Testis (tissue), 3 donors: ENCODE results near the gene C3orf49. TPM values are rescaled to one million over a fixed set of nuclear protein-coding genes. Genes with fewer than 3 reads are reported as not detected.

Source experiments
- DNase-seq: peaks from one replicate; pipeline ENCODE4 v3.0.0-alpha.2; 2019
- H3K27ac ChIP-seq, 2 donors: fragments of 200-600 bp; sonication (generic); one replicate each; pipeline ENCODE4 v1.5.1; 2019
- H3K27me3 ChIP-seq: fragments of 200-600 bp; sonication (generic); one replicate; pipeline ENCODE4 v1.5.1; 2019
- H3K36me3 ChIP-seq: fragments of 200-600 bp; sonication (generic); one replicate; pipeline ENCODE4 v1.5.1; 2017; ENCODE audit warnings: low read depth; ENCODE audit errors: missing control alignments
- H3K4me1 ChIP-seq: fragments of 200-600 bp; sonication (generic); one replicate; pipeline ENCODE4 v1.5.1; 2019
- H3K4me3 ChIP-seq, 2 donors: fragments of 200-600 bp; sonication (generic); one replicate each; pipeline ENCODE4 v1.5.1; 2017 to 2019
- H3K9me3 ChIP-seq: fragments of 200-600 bp; sonication (generic); one replicate; pipeline ENCODE4 v1.5.1; 2017
- POLR2A ChIP-seq: fragments of 450-650 bp; IDR thresholded peaks from one replicate; pipeline ENCODE4 v1.6.1; 2017; ENCODE audit warnings: antibody characterized with exemption, mild to moderate bottlenecking, moderate library complexity
- WGBS, 2 donors: methylation state at CpG; one replicate each; pipeline ENCODE4 v1.1.5; 2018; 5-methylcytosine and 5-hydroxymethylcytosine counted together
- intact Hi-C: fragments of 100-400 bp; cut with DNase I; formaldehyde crosslinking; loops from one replicate; pipeline ENCODE4 v1.15.1; 2023; ENCODE audit warnings: low total_unique reads
- polyA plus RNA-seq: library from polyadenylated mRNA; stranded (reverse); fragments of 350-450 nt; fragmentation: Illumina TruSeq; extraction: RNeasy Lipid Tissue Mini Kit (QIAGEN cat#74804); gene quantifications from one replicate; pipeline ENCODE4 v1.2.3, GENCODE V29; 2014; ENCODE audit warnings: low read depth, low replicate concordance; ENCODE audit not compliant: insufficient read depth
- total RNA-seq, 2 donors: library from RNA; depleted of rRNA; stranded (reverse); fragments of >200 nt; gene quantifications; one replicate each; pipeline ENCODE4 v1.2.3, GENCODE V29; 2016
- TF ChIP-seq, protein P1 (sequence below), 3 experiments: fragments of 450-650 bp in 2 of 3; fragments of 200-600 bp in 1 of 3; sonication (generic) in 1 of 3; IDR thresholded peaks; one replicate each; pipeline ENCODE4 v1.5.1; 2016 to 2019; ENCODE audit warnings: antibody characterized with exemption in 3 of 3, mild to moderate bottlenecking in 2 of 3, moderate library complexity in 1 of 3

C3orf49 gene
- total and polyA plus RNA-seq, 3 donors from 2014 or later: 0.63 to 0.93 (median 0.66) TPM

DNA sequence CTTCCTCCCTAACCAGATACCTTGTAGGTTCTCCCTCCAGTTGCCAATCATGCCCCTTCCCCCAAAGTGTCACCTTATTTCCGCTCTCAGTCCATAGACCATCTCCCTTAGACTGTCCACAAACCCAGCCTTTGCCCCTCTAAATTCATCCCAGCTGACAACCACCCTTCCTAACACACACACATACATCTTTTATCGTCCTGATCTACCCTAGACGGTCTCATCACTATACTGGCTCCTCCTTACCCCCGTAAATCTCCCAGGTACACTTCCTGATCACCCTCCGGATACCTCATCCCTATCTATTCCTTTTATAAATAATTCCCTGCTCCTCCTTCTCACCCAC lies 43.7 kb downstream of the C3orf49 start:
- WGBS, 2 donors: 16 to 18% methylated on average over 5 of the region's 5 CpGs
- Histone ChIP-seq H3K27ac (peak overlapping the region; percentile 93 to 96), H3K9me3 (no peaks in the 10 kb centered on the region), H3K4me1 (peaks cover 14% of the 10 kb centered on the region), H3K27me3 (no peaks in the 10 kb centered on the region), H3K4me3 (peak overlapping the region; percentile 96 to 98), H3K36me3 (no peaks in the 10 kb centered on the region)
- intact Hi-C loops: no loop called here
- DNase-seq: no peak
- TF ChIP-seq POLR2A: no peak
- TF ChIP-seq, protein P1, sequence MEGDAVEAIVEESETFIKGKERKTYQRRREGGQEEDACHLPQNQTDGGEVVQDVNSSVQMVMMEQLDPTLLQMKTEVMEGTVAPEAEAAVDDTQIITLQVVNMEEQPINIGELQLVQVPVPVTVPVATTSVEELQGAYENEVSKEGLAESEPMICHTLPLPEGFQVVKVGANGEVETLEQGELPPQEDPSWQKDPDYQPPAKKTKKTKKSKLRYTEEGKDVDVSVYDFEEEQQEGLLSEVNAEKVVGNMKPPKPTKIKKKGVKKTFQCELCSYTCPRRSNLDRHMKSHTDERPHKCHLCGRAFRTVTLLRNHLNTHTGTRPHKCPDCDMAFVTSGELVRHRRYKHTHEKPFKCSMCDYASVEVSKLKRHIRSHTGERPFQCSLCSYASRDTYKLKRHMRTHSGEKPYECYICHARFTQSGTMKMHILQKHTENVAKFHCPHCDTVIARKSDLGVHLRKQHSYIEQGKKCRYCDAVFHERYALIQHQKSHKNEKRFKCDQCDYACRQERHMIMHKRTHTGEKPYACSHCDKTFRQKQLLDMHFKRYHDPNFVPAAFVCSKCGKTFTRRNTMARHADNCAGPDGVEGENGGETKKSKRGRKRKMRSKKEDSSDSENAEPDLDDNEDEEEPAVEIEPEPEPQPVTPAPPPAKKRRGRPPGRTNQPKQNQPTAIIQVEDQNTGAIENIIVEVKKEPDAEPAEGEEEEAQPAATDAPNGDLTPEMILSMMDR (IDR thresholded peaks at IDR 0.05): no peak

DNA sequence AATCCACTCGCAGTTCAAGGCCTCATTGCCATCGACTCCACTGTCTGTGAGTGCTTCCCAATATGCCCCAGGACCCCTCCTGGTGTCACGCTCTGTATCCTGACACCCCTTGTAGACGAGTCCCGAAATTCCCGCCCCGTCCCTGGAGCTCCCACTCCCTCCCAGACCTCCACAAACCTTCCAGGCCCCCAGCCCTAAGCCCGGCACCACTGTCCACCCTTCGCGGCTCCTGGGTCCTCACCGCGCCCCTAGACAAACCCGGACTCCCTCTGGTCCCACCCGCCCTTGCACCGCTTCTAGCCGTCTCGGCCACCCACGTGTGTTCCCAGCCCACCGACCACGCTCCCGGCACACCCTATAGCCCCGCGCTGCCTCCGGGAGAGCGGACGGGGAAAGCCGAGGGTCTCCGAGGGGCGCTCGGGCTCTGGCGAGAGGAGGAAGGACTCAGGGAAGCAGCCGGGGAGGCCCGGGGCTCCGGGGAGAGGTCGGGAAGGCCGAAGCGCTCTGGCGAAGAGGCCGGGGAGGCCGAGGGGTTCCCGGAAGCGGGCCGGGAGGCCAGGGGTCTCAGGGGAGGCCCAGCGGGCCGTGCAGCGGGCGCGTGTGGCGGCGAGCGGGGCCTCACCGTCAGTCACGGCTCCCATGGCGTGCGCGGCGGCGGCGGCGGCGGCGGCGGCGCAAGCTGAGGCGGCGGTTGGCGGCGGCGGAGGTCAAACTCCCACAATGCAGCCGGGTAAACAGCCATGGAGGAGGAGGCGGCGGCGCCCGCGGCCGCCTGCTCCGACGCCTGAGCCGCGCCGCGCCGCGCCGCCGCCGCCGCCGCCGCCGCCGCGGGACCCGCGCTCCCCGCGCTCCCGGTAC lies 44.3 kb downstream of the C3orf49 start, which contains the start of the genes ATXN7 and THOC7:
TSS of gene ATXN7 (plus strand) at position 718 of the 858 bp plus-strand sequence. CDS start 48,732 bp downstream, outside the sequence.
TSS of gene THOC7 (minus strand) at position 656 of the 858 bp plus-strand sequence. CDS start at position 641, 15 bp downstream.
- Histone ChIP-seq H3K4me1 (peaks cover 14% of the 10 kb centered on the region), H3K4me3 (peak within 1 kb of the TSS; percentile 96 to 98), H3K27ac (peak within 1 kb of the TSS; percentile 93 to 96), H3K9me3 (no peaks in the 10 kb centered on the region), H3K27me3 (no peaks in the 10 kb centered on the region), H3K36me3 (no peaks in the 10 kb centered on the region)
- intact Hi-C loops: no loop called here
- WGBS, 2 donors: 1% methylated on average over 14 to 86 of the region's 98 CpGs
- TF ChIP-seq, protein P1 (IDR thresholded peaks at IDR 0.05): no peak
- no peak for TF ChIP-seq POLR2A
- DNase-seq: peak; percentile 65

DNA sequence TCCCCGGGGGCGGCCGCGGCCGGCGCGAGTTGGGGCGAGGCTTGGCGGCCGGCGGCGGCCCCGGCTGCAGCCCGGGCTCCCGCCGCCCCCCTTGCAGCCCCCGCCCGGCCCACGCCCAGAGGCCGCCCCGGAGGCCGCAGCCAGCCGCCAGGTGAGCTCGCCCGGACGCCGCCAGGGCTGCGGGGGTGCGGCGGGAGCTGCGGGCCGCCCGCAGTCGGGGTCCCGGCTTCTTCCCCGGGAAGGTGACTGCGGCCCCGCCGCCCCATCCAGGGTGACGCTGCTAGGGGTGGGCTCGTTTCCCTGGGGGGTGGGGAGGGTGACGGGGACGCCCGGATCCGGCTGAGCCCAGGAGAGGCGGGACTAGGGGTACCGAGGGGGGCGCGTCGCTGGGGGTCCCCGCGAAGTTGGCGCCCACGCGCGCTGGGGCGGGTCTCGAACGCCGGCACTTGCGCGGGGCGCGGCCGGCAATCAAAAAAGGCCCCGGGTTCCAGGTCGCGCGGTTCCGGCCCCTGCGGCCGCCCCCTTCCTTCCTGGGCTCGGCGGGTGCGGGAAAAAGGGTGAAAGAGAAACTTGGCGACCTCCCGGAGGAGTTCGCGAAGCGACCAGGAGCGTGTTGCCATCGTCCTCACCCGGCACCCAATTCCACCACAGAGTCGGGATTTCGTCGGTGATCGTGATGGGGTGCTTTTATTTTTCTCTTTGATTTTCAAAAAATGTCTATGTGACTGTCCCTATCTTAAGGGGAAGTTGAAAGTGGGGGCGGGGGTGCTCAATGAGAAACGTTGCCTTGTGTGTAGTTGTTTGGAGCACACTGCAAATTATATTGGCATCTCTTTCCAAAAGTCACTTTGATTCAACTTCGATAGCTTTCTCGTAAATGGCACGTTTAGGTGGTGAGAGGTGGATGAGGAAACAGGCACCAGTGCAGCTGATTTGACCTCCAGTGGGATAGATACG lies 45.2 kb downstream of the C3orf49 start:
- 0% methylated on average over 25 to 32 of the region's 93 CpGs for WGBS, 2 donors
- Histone ChIP-seq H3K4me3 (peak overlapping the region; percentile 96 to 98), H3K36me3 (no peaks in the 10 kb centered on the region), H3K27me3 (no peaks in the 10 kb centered on the region), H3K4me1 (peaks cover 14% of the 10 kb centered on the region), H3K27ac (peak overlapping the region; percentile 86 to 91), H3K9me3 (no peaks in the 10 kb centered on the region)
- TF ChIP-seq, protein P1 (IDR thresholded peaks at IDR 0.05): no peak
- TF ChIP-seq POLR2A: no peak
- intact Hi-C loops: no loop called here
- peak; percentile 60 for DNase-seq

DNA sequence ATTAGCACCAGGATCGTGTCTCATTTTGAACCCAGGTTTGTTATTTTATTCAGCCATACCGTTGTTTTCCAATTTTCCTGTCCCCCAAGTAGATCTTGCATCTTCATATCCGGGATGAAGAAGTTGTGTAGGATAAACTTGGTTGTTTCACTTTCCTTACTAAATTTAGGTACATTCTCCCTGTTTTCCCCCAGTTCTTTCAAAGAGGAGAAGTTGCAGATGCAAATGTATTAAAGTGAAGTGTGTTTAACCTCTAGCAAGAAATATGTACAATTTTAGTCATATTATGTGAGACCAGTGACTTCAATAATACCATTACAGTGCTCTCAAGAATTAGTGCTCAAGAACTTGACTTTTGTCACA lies 45.8 kb downstream of the C3orf49 start:
- Histone ChIP-seq H3K4me3 (peak overlapping the region; percentile 96 to 98), H3K36me3 (no peaks in the 10 kb centered on the region), H3K27me3 (no peaks in the 10 kb centered on the region), H3K9me3 (no peaks in the 10 kb centered on the region), H3K27ac (peak overlapping the region; percentile 86 to 91), H3K4me1 (peaks cover 14% of the 10 kb centered on the region)
- WGBS, 2 donors: 1 to 4% methylated on average over 3 of the region's 3 CpGs
- intact Hi-C loops: no loop called here
- DNase-seq: no peak
- TF ChIP-seq, protein P1 (IDR thresholded peaks at IDR 0.05): no peak
- TF ChIP-seq POLR2A: no peak
